HepG2 (cell line): ENCODE results near the gene TUBB2B. TPM values are rescaled to one million over a fixed set of nuclear protein-coding genes. Genes with fewer than 3 reads are reported as not detected.

ENCODE experiments used
- BRF2 ChIP-seq: sonication (generic); formaldehyde crosslinking; IDR thresholded peaks from 2 replicates; pipeline ENCODE4 v1.8.1; 2022; ENCODE audit warnings: mild to moderate bottlenecking, missing genetic modification reagents
- CEBPZ ChIP-seq: IDR thresholded peaks from 2 replicates; pipeline ENCODE4 v1.6.1; 2012; ENCODE audit warnings: low read length, improper control_type of control experiment
- CERS6 ChIP-seq: sonication (generic); formaldehyde crosslinking; IDR thresholded peaks from 2 replicates; pipeline ENCODE4 v1.5.0; 2020; ENCODE audit warnings: missing genetic modification reagents
- DBP ChIP-seq: sonication (generic); formaldehyde crosslinking; IDR thresholded peaks from 2 replicates; pipeline ENCODE4 v1.4.0; 2020; ENCODE audit warnings: missing genetic modification reagents; ENCODE audit errors: not compliant biosample characterization
- FOXM1 ChIP-seq: sonication (generic); formaldehyde crosslinking; IDR thresholded peaks from 2 replicates; pipeline ENCODE4 v1.5.0; 2020; ENCODE audit warnings: missing genetic modification reagents
- FOXP1 ChIP-seq, 2 experiments: fragments of 450-650 bp in 1 of 2; IDR thresholded peaks; 2 replicates each; pipeline ENCODE4 v1.6.1; 2017 to 2018; ENCODE audit warnings: antibody characterized with exemption in 1 of 2
- IRF1 ChIP-seq: sonication (generic); formaldehyde crosslinking; IDR thresholded peaks from 2 replicates; pipeline ENCODE4 v1.4.0; 2020; ENCODE audit warnings: low read depth, mild to moderate bottlenecking, missing genetic modification reagents
- LBX2 ChIP-seq: sonication (generic); formaldehyde crosslinking; IDR thresholded peaks from 2 replicates; pipeline ENCODE4 v1.5.0; 2020; ENCODE audit warnings: missing genetic modification reagents, mild to moderate bottlenecking, borderline replicate concordance
- MED13 ChIP-seq: sonication (generic); formaldehyde crosslinking; IDR thresholded peaks from 2 replicates; pipeline ENCODE4 v1.5.0; 2020; ENCODE audit warnings: missing genetic modification reagents
- MIXL1 ChIP-seq: IDR thresholded peaks from 2 replicates; pipeline ENCODE4 v1.6.1; 2016
- TOE1 ChIP-seq: sonication (generic); formaldehyde crosslinking; IDR thresholded peaks from 2 replicates; pipeline ENCODE4 v1.4.0; 2020; ENCODE audit warnings: mild to moderate bottlenecking, missing genetic modification reagents
- XRCC5 ChIP-seq: fragments of 200-400 bp; formaldehyde crosslinking; optimal IDR thresholded peaks from 2 replicates; pipeline ENCODE3; 2017; ENCODE audit warnings: mild to moderate bottlenecking, low read length
- ZBTB4 ChIP-seq: sonication (generic); formaldehyde crosslinking; IDR thresholded peaks from 2 replicates; pipeline ENCODE4 v1.4.0; 2020; ENCODE audit warnings: missing genetic modification reagents, mild to moderate bottlenecking, borderline replicate concordance
- ZNF580 ChIP-seq: IDR thresholded peaks from 2 replicates; pipeline ENCODE4 v1.6.1; 2016; ENCODE audit warnings: low read depth, borderline replicate concordance
- ZNF615 ChIP-seq: sonication (generic); formaldehyde crosslinking; IDR thresholded peaks from 2 replicates; pipeline ENCODE4 v1.5.0; 2020; ENCODE audit warnings: mild to moderate bottlenecking, missing genetic modification reagents, borderline replicate concordance
- ZSCAN9 ChIP-seq: IDR thresholded peaks from 2 replicates; pipeline ENCODE4 v1.6.1; 2016; ENCODE audit warnings: borderline replicate concordance
- polyA plus RNA-seq, 8 experiments: library from polyadenylated mRNA; depleted of rRNA in 3 of 8; stranded (reverse) in 7 of 8; unstranded in 1 of 8; fragments of >200 nt; fragmentation: Illumina TruSeq in 4 of 8; extraction: Trizol in 4 of 8; gene quantifications; 2 replicates each; pipeline versions ENCODE4 v1.2.1 to v1.2.3, GENCODE V29; 2011 to 2016; ENCODE audit warnings: low read depth in 4 of 8, missing spikeins in 1 of 8, mixed read lengths in 1 of 8; ENCODE audit not compliant: insufficient read depth in 1 of 8
- total RNA-seq, 5 experiments: library from RNA; depleted of rRNA; stranded (reverse); fragments of >200 nt; fragmentation: Illumina TruSeq; extraction: Trizol; gene quantifications; 2 replicates each; pipeline ENCODE4 v1.2.3, GENCODE V29; 2016; ENCODE audit warnings: low read depth in 1 of 5

The TUBB2B gene
- total and polyA plus RNA-seq, 2 of the 13 experiments (the other 11 are each of a cell fraction or from before 2014, with no cell fraction given) = 10.3 to 23.6 TPM

GRCh38 chr6:3251462-3252314 is 24.2 kb upstream of the TUBB2B start (continued):
- no peak for TF ChIP-seq ZBTB4 (CRISPR knock-in tag)
- no peak for TF ChIP-seq ZNF580 (CRISPR knock-in tag)
- TF ChIP-seq MIXL1 (CRISPR knock-in tag) = 0 out of 2 replicates have a peak, but pooled peaks have one; percentile 44
- TF ChIP-seq MED13 (CRISPR knock-in tag) = no peak
- no peak for TF ChIP-seq FOXM1 (CRISPR knock-in tag)
- TF ChIP-seq FOXP1 (IDR thresholded peaks at IDR 0.05) = no peak
- no peak for TF ChIP-seq FOXP1 (CRISPR knock-in tag; IDR thresholded peaks at IDR 0.05)
- TF ChIP-seq TOE1 = no peak
- no peak for TF ChIP-seq CERS6 (CRISPR knock-in tag)
- TF ChIP-seq BRF2 (CRISPR knock-in tag) = no peak
- no peak for TF ChIP-seq CEBPZ
- TF ChIP-seq ZSCAN9 (CRISPR knock-in tag) = no peak; the same call in 1 of the 2 replicates
- no peak for TF ChIP-seq ZNF615
- TF ChIP-seq XRCC5 = peak; percentile 99
- no peak for TF ChIP-seq LBX2 (CRISPR knock-in tag)
- no peak for TF ChIP-seq IRF1 (CRISPR knock-in tag)
- TF ChIP-seq DBP (CRISPR knock-in tag) = no peak
